ENCODE measurements around the gene GPD1. TPM values are rescaled to one million over a fixed set of nuclear protein-coding genes. Genes with fewer than 3 reads are reported as not detected.
A peak's percentile ranks its signal among the peaks of the same experiment; 100 is the strongest.

Gene GPD1
- total RNA-seq, 1 donor from 2014 or later, result not detected

- TF ChIP-seq CTCF (IDR thresholded peaks at IDR 0.05), result no peak
- peaks cover 39% of the 10 kb centered on the region for H3K4me1 Mint-ChIP-seq (ENCODE audit: low read depth)
- peak; percentile 43 for DNase-seq (ENCODE audit: low spot score)
- H3K27me3 Mint-ChIP-seq (ENCODE audit: low read depth), result no peaks in the 10 kb centered on the region
- no peak overlapping the region for H3K27ac Mint-ChIP-seq (ENCODE audit: unreplicated experiment)
- peaks cover 36% of the 10 kb centered on the region for H3K36me3 Mint-ChIP-seq (ENCODE audit: low read depth)
- no peaks in the 10 kb centered on the region for H3K9me3 Mint-ChIP-seq (ENCODE audit: low read depth)
- no peak overlapping the region for H3K4me3 Mint-ChIP-seq (ENCODE audit: unreplicated experiment)
Observed at GRCh38 chr12:50089730-50090129, 14.1 kb upstream of the GPD1 start.

- DNase-seq (ENCODE audit: low spot score), result no peak
- Mint-ChIP-seq H3K4me1 (ENCODE audit: low read depth) (peaks cover 36% of the 10 kb centered on the region), H3K9me3 (ENCODE audit: low read depth) (no peaks in the 10 kb centered on the region), H3K4me3 (ENCODE audit: unreplicated experiment) (no peak overlapping the region), H3K27me3 (ENCODE audit: low read depth) (no peaks in the 10 kb centered on the region), H3K27ac (ENCODE audit: unreplicated experiment) (no peak overlapping the region), H3K36me3 (ENCODE audit: low read depth) (peaks cover 40% of the 10 kb centered on the region)
- no peak for TF ChIP-seq CTCF (IDR thresholded peaks at IDR 0.05)
Observed at GRCh38 chr12:50090391-50090790, 13.4 kb upstream of the GPD1 start.

GRCh38 chr12:50097952-50098351, 5.9 kb upstream of the GPD1 start:
- H3K9me3 Mint-ChIP-seq (ENCODE audit: low read depth), result no peaks in the 10 kb centered on the region
- H3K4me3 Mint-ChIP-seq (ENCODE audit: unreplicated experiment), result no peak overlapping the region
- H3K27ac Mint-ChIP-seq (ENCODE audit: unreplicated experiment), result no peak overlapping the region
- H3K4me1 Mint-ChIP-seq (ENCODE audit: low read depth), result peaks cover 7% of the 10 kb centered on the region
- peaks cover 51% of the 10 kb centered on the region for H3K36me3 Mint-ChIP-seq (ENCODE audit: low read depth)
- TF ChIP-seq CTCF (IDR thresholded peaks at IDR 0.05), result no peak
- H3K27me3 Mint-ChIP-seq (ENCODE audit: low read depth), result no peaks in the 10 kb centered on the region
- DNase-seq (ENCODE audit: low spot score), result no peak

- TF ChIP-seq CTCF (IDR thresholded peaks at IDR 0.05), result no peak
- Mint-ChIP-seq H3K36me3 (ENCODE audit: low read depth) (peaks cover 44% of the 10 kb centered on the region), H3K4me1 (ENCODE audit: low read depth) (peaks cover 11% of the 10 kb centered on the region), H3K27ac (ENCODE audit: unreplicated experiment) (peak overlapping the region; percentile 62), H3K9me3 (ENCODE audit: low read depth) (no peaks in the 10 kb centered on the region), H3K4me3 (ENCODE audit: unreplicated experiment) (no peak overlapping the region), H3K27me3 (ENCODE audit: low read depth) (no peaks in the 10 kb centered on the region)
- DNase-seq (ENCODE audit: low spot score), result no peak
Observed at GRCh38 chr12:50099302-50100008, 4.4 kb upstream of the GPD1 start.

- Mint-ChIP-seq H3K4me3 (ENCODE audit: unreplicated experiment) (no peak overlapping the region), H3K36me3 (ENCODE audit: low read depth) (peaks cover 36% of the 10 kb centered on the region), H3K27me3 (ENCODE audit: low read depth) (no peaks in the 10 kb centered on the region), H3K27ac (ENCODE audit: unreplicated experiment) (no peak overlapping the region), H3K9me3 (ENCODE audit: low read depth) (no peaks in the 10 kb centered on the region), H3K4me1 (ENCODE audit: low read depth) (peaks cover 11% of the 10 kb centered on the region)
- TF ChIP-seq CTCF (IDR thresholded peaks at IDR 0.05), result no peak
- DNase-seq (ENCODE audit: low spot score), result no peak
Observed at GRCh38 chr12:50100561-50100960, 3.2 kb upstream of the GPD1 start.

All from chondrocyte (in vitro differentiated cells).